ENCODE measurements around the gene LOC101059915.
"Not testable (repeated sequence)": the region's sequence is repeated elsewhere in the genome, so short reads cannot be mapped to it uniquely, and the experiment has no call there.

LOC101059915 gene

DNA sequence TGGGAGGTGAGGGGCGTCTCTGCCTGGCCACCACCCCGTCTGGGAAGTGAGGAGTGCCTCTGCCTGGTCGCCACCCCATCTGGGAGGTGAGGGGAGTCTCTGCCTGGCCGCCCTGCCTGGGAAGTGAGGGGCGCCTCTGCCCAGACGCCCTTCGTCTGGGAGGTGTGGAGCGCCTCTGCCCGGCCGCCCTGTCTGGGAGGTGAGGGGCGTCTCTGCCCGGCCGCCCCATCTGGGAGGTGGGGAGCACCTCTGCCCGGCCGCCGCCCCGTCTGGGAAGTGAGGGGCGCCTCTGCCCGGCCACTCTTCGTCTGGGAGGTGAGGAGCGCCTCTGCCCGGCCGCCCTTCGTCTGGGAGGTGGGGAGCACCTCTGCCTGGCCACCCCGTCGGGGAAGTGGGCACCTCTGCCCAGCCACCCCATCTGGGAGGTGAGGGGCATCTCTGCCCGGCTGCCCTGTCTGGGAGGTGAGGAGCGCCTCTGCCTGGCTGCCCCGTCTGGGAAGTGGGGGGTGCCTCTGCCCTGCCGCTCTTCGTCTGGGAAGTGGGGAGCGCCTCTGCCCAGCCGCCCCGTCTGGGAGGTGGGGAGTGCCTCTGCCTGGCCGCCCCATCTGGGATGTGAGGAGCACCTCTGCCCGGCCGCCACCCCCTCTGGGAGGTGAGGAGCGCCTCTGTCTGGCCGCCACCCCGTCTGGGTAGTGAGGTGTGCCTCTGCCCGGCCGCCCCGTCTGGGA is 8.9 kb downstream of the LOC101059915 start:
- DNase-seq, result not testable (repeated sequence)

DNA sequence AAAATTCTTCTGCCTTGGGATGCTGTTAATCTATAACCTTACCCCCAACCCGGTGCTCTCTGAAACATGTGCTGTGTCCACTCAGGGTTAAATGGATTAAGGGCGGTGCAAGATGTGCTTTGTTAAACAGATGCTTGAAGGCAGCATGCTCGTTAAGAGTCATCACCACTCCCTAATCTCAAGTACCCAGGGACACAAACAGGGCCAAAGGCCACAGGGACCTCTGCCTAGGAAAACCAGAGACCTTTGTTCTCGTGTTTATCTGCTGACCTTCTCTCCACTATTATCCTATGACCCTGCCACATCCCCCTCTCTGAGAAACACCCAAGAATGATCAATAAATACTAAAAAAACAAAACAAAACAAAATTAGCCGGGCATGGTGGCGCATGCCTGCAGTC is 9.8 kb downstream of the LOC101059915 start:
- DNase-seq, result not testable (repeated sequence)

DNA sequence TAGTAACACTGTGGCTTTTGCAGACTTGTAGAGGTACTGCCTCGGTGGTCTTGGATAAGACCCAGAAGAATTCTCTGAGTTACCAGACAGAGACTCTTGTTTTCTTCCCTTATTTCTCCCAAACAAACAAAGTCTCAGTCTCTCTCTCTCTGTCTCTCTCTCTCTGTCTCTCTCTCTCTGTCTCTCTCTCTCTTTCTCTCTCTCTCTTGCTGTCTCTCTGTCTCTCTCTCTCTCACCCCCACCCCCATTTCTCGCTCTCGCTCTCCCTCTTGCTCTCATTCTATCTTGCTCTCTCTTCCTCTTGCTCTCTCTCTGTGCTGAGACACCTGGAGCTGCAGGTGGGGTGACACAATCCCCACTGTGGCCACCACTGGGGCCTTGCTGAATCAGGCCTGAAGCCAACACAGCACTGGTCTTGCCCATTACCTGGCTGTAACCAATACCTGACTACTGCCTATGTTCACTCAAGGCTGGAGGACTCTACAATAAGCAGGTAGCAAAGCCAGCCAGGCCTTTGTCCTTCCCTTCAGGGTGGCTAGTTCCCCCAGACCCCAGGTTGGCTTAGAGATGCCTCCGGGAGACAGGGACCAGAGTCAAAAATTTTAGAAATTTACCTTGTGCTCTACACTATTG is 12.3 kb downstream of the LOC101059915 start:
- DNase-seq, result no peak

DNA sequence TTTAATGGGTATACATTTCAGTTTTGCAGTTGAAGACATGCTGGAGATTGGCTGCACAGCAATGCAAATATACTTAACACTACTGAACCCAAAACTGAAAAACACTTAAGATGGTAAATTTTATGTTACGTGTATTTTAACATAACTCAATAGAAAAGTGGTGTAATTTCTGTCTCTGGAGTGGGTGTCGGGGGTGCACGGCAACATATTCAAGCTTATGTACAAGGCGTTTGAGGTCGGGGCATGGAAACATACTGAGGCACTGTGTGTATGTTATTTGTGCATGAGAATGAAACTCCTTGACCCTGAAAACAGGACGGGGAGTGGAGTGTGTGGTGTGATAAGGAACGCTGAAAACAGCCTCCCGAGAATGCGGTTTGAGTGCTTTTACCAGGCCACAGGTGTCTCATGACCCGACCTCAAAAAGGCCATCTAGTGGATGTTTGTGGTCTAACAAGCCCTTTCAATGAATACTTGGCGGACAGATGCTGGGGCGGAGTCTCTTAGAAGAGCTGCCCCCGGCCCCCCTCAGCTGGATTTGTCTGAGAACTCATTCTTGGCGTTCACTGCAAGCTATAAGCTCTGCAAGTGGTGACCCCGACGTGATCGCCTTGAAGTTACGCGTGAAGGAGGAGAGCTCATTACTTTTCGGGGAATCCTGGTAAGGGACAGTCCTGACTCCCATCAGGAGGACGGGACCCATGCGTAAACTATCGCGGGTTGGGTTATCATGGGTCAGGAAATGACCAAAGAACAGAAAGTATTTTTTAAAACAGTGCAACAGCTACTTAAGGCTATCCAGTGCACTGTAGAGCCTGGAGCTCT is 29.5 kb downstream of the LOC101059915 start:
- DNase-seq, result not testable (repeated sequence)

DNA sequence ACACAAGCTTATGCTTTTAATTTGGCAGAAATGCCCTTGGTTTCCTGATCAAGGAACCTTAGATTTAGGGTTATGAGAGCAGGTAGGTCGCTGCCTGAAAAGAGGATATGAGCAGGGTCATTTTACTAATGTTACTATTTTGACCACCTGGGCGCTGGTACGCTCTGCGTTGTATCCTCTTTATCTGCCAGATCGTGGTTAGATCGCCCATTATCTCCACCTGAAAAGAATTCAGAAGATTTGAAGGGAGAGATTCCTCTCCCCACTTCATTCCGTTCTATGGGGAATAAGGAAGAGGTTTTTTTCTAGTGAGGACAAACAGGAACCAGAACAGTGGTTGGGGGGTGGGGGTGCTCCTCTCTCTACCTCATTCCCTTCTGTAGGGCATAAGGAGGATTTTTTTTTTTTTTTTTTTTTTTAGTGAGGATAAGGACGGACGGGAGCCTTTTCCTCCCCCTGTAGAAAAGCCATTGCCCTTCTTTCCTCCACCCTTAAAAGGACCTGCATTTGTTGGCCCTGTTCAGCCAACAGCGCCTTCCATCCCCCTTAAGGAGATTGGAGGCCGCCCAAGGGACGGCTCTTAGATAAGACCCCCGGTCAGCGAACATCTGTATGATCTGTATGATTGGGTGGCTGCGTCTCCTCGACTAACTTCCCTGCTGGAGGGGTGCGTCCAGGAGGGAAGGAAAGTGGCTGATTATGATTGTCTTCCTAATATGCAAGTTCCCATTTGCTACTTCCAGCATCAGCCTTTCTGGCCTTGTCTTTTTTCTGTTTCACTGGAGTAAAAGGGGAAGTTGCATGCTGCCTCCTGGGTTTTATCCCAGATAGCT is 30.3 kb downstream of the LOC101059915 start:
- DNase-seq, result not testable (repeated sequence)

DNA sequence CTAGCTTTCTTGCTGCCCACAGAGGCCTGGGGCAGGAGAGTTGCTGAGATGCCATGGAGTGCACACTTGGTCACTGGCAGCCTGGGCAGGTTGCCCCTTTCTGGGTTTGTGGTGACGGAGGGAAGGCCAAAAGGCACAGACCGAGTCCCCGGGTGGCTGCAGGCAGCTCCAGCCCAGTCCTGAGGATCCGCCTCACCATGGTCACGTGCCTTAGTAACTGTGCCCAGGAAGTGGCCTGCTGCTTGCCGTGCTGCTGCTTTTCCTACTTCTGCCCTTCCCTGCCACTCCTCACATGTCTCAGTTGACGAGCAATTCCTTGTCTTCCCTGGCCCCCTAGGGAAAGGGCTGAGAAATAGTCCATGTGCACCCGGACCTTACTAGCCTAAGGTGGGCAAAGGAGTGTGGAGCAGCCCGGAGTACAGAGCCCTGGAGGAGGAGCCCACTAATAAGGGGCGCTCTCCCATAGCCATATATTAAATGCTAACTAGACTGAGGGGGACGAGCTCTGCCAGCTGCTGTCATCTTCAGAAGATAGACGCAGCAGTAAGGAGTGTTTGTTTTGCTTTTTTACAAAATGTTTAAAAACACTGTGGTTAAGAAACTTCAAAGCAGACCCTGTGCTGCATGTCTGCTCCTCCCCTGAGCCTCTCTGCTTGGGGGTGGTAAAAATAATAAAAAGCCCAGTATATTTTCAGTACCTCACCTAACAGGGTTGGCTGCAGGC is 31.1 kb downstream of the LOC101059915 start:
- DNase-seq, result not testable (repeated sequence)

DNA sequence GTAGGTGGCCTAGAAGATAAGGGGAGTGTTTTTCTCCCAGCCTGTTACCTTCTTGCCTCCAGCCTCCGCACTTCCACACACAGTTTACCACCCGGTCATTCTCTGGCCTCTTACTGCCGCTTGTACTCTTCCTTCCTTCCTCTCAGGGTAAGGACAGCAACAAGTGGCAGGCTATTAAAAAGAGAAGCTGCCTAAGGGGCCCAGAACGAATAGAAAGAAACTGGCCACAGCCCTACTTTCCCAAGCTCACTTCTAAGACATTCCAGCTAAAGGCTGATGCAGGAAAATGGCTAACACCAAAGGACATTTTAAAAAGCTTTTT is 31.6 kb downstream of the LOC101059915 start:
- not testable (repeated sequence) for DNase-seq

DNA sequence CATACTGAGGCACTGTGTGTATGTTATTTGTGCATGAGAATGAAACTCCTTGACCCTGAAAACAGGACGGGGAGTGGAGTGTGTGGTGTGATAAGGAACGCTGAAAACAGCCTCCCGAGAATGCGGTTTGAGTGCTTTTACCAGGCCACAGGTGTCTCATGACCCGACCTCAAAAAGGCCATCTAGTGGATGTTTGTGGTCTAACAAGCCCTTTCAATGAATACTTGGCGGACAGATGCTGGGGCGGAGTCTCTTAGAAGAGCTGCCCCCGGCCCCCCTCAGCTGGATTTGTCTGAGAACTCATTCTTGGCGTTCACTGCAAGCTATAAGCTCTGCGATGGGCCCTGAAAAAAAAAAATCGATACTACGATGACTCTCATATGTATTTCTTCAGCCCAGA is 35.5 kb downstream of the LOC101059915 start:
- DNase-seq, result not testable (repeated sequence)

DNA sequence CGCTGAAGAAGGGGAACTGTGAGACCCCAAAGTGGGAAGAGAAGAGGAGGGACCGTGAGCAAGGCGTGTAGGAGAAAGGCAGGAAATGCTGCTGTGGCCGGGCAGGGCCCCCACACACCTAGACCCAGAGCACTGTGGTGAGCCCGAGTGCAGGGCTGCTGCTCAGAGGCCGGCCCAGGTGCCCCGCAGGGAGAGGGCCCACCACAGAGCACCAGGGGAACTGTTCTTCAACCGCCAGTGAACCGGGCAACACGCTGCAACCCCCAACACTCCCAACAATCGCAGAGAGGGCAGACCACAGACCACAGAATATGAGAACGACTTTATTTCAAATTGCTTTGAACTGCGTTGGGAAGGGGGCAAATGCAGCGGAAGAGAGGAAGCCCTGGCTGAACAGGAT is 46.7 kb downstream of the LOC101059915 start:
- not testable (repeated sequence) for DNase-seq

DNA sequence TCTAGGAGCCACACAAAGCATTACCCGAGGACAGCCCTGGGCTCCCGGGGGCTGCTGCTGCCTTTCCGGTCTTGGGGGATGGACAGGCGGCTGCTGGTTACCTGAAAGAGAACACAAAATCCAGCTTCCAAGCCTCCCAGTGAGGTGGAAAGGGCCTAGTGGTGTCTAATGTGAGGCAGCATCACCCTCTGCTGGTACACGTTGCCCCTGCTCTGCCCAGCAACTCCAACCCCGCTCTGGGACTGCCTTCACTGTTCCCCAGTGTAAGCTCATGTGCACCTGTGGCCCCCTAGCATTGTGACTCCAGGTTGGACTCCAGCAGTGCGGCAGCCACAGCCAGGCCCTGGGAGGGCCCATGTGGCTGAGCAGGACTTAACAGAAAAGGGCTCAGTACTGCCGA is 48.2 kb downstream of the LOC101059915 start:
- DNase-seq, result not testable (repeated sequence)

DNA sequence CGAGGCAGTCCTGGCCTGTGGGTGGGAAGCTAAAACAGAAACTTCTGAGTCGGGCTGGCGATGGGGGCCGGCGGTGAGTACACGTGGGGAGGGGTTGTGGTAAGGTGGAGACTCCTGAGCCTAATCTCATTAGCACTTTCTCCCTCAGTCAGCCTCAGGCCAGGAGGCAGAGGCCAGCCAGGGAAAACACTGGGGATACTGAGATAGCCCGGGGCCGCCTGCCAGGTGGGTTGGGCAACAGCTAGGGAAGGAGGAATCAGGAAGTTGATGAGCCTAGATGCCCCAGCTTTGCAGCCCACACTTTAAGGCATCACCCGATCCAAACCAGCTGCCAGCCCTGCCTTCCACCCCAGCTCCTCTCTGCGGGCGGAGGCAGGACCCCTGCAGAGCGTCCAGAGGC is 49.0 kb downstream of the LOC101059915 start:
- not testable (repeated sequence) for DNase-seq

DNA sequence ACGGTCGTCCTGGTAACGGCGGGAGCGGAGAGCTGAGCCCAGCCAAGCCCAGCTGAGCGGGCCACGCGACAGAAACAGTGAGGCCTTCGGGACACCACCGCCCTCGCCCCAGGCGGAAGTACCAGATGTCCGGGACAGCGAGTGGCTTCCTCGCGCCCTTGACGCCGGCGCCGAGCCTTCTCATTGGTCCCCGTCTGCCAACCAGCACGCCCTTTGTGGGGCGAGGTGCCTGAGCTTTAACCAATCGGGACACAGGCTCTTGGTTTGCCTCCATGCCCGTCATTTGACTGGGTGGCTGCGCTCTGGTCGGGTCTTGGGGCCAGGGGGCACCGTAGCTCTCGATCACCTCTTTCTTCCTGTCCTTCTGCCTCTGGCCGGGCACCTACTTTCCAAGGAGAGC is 50.8 kb downstream of the LOC101059915 start, which contains the start of gene CXorf49:
Gene CXorf49, minus strand, starts transcription at position 101 of the 400 bp plus-strand sequence. CDS start 134 bp downstream, outside the sequence.
- not testable (repeated sequence) for DNase-seq

DNA sequence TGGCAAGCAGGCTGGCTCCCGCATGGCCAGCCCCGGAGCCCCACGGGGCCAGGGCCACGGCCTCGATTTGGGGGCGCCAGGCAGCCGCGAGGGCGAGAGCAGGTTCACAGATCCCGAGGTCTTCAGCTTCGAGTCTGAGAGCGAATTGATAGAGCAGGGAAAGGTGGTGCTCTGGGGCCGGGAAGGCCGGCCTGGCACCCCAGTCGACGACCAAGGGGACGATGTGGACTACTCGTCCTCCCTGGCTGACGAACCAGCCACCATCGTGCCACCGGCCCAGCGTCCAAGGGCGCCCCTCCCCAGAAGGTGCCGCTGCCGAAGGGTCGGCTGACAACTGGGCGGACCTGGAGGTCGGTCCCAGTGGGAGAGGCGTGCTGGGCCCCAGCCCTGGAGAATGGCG is 51.8 kb downstream of the LOC101059915 start:
- DNase-seq, result not testable (repeated sequence)

DNA sequence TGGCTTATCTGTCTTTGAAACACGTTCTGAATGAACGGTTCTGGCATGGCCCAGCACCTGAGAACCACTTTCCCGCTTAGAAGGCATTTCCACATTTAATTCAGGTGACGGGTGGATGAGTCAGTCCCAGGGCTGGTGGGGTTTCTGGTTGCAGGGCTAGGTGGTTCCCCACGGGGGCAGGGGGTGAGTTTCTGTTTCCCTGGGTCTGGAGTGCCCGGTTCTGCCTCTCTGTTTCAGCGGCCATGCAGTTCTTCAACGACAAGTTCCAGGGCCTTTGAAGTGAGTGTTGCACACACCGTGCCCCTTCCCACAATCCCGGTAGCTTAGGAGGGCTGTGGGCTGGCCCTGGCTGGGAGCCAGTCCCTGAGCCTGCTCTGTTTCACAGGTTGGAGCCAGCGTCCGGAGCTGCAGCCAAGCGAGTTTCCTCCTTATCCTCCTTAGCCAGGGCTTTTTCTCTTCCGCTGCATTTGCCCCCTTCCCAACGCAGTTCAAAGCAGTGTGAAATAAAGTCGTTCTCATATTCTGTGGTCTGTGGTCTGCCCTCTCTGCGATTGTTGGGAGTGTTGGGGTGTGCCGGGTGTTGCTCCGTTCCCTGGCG is 53.0 kb downstream of the LOC101059915 start:
- not testable (repeated sequence) for DNase-seq
